ENCODE results near the gene PDE6B.

PDE6B gene

GRCh38 chr4:683982-684622 is 58.7 kb downstream of the PDE6B start:
- peak; percentile 85 for TF ChIP-seq CTCF (IDR thresholded peaks at IDR 0.05; ENCODE audit: low read depth, low read length)
- H3K4me3 ChIP-seq (replicated peaks in 1 of 2; ENCODE audit: low read depth in 2 of 2, low read length in 2 of 2) = no peak overlapping the region
- DNase-seq (ENCODE audit: low read depth in 2 of 2) = peak; percentile 70 to 81

- TF ChIP-seq CTCF (IDR thresholded peaks at IDR 0.05; ENCODE audit: low read depth, low read length) = no peak
- H3K4me3 ChIP-seq (replicated peaks in 1 of 2; ENCODE audit: low read depth in 2 of 2, low read length in 2 of 2) = no peak overlapping the region
Measured at GRCh38 chr4:684623-685327, 59.4 kb downstream of the PDE6B start.

GRCh38 chr4:685679-686412 is 60.5 kb downstream of the PDE6B start:
- H3K4me3 ChIP-seq (replicated peaks in 1 of 2; ENCODE audit: low read depth in 2 of 2, low read length in 2 of 2) = no peak overlapping the region
- no peak for DNase-seq (ENCODE audit: low read depth in 2 of 2)
- TF ChIP-seq CTCF (IDR thresholded peaks at IDR 0.05; ENCODE audit: low read depth, low read length) = no peak

More at GRCh38 chr4:684623-685327, 59.4 kb downstream of the PDE6B start:
- DNase-seq (ENCODE audit: low read depth in 2 of 2) = no peak

GRCh38 chr4:686413-687040 is 61.2 kb downstream of the PDE6B start:
- TF ChIP-seq CTCF (IDR thresholded peaks at IDR 0.05; ENCODE audit: low read depth, low read length) = no peak
- DNase-seq (ENCODE audit: low read depth in 2 of 2) = no peak

GRCh38 chr4:687048-687970 is 61.9 kb downstream of the PDE6B start:
- TF ChIP-seq CTCF (IDR thresholded peaks at IDR 0.05; ENCODE audit: low read depth, low read length) = no peak
- peak overlapping the region in 1 of 2 donors; percentile 38 for H3K4me3 ChIP-seq (replicated peaks in 1 of 2; ENCODE audit: low read depth in 2 of 2, low read length in 2 of 2)
- DNase-seq (ENCODE audit: low read depth in 2 of 2) = peak; percentile 89 to 95

More at GRCh38 chr4:686413-687040, 61.2 kb downstream of the PDE6B start:
- no peak overlapping the region for H3K4me3 ChIP-seq (replicated peaks in 1 of 2; ENCODE audit: low read depth in 2 of 2, low read length in 2 of 2)

Measured in cardiac fibroblast (primary cell).